GM18517 (cell line): ENCODE data around the gene MLLT6.

Experiments used
- ATAC-seq: cut with Tn5 transposase; IDR thresholded peaks from one replicate; pipeline ENCODE4 v1.9.1; 2021; ENCODE audit warnings: mild to moderate bottlenecking, moderate library complexity; ENCODE audit not compliant: unreplicated experiment

MLLT6 gene

GRCh38 chr17:38706505-38707216, 1.6 kb downstream of the MLLT6 start:
- no peak for ATAC-seq

- no peak for ATAC-seq
Observed at GRCh38 chr17:38707678-38708351, 2.7 kb downstream of the MLLT6 start.

- ATAC-seq = no peak
Observed at GRCh38 chr17:38709104-38709820, 4.2 kb downstream of the MLLT6 start.

GRCh38 chr17:38709864-38710603, 5.0 kb downstream of the MLLT6 start:
- ATAC-seq = no peak

- ATAC-seq = no peak
Observed at GRCh38 chr17:38710604-38710962, 5.5 kb downstream of the MLLT6 start.

- no peak for ATAC-seq
Observed at GRCh38 chr17:38710985-38711384, 5.9 kb downstream of the MLLT6 start.

GRCh38 chr17:38711792-38712571, 6.9 kb downstream of the MLLT6 start:
- no peak for ATAC-seq

- no peak for ATAC-seq
Observed at GRCh38 chr17:38712593-38712992, 7.5 kb downstream of the MLLT6 start.

- no peak for ATAC-seq
Observed at GRCh38 chr17:38713456-38714075, 8.5 kb downstream of the MLLT6 start.

GRCh38 chr17:38715216-38715943, 10.3 kb downstream of the MLLT6 start:
- ATAC-seq = no peak

- no peak for ATAC-seq
Observed at GRCh38 chr17:38716368-38717005, 11.4 kb downstream of the MLLT6 start.

GRCh38 chr17:38717139-38717745, 12.2 kb downstream of the MLLT6 start:
- no peak for ATAC-seq

- no peak for ATAC-seq
Observed at GRCh38 chr17:38719289-38719942, 14.3 kb downstream of the MLLT6 start.

GRCh38 chr17:38719943-38720641, 15.0 kb downstream of the MLLT6 start:
- ATAC-seq = no peak

GRCh38 chr17:38720941-38721340, 15.9 kb downstream of the MLLT6 start:
- ATAC-seq = no peak

GRCh38 chr17:38721802-38722201, 16.7 kb downstream of the MLLT6 start:
- no peak for ATAC-seq

- no peak for ATAC-seq
Observed at GRCh38 chr17:38724337-38724988, 19.4 kb downstream of the MLLT6 start.
